Globus pallidus (tissue), 1 donor: ENCODE data around the gene WFDC5.

ENCODE experiments used
- DNase-seq: peaks from one replicate; pipeline ENCODE4 v3.0.0-alpha.2; 2015; ENCODE audit warnings: low spot score

The WFDC5 gene

DNA sequence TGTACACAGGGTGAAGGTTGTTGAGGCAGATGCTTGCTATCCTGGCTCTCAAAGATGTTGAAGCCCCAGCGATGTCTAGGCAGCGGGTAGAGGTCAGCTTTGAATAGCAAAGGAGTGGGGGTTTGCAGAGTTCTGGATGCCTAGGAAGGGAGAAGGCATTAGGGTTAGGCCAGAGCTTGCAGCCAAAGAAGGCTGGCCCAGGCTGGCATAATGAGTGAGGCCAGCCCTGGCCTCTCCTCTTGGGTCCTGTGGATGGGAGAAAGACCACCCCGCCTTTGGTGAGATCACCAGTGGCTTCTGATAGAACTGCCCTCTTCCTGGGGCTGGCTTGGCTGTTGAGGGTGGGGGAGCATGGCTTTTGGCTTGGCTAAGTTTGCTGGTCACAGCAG is 406 bp upstream of the WFDC5 start:
- DNase-seq = no peak

GRCh38 chr20:45113865-45114264 is 1.1 kb downstream of the WFDC5 start:
- DNase-seq = no peak

DNA sequence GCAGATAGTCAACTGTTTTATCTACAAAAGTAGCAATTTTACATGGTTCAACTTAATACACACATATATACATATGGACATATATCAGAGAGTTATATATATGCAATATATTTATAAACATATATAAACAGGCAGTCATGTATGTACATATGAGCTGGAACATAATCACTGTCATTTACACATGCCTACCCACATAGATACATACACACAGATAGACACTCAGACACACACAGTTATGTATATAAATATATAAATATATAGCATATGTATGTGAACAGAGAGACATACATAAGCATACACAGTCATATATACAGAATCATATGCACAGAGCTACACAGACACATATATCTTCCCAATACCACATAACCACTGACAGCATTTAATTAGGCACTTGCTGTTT is 2.2 kb downstream of the WFDC5 start:
- no peak for DNase-seq

DNA sequence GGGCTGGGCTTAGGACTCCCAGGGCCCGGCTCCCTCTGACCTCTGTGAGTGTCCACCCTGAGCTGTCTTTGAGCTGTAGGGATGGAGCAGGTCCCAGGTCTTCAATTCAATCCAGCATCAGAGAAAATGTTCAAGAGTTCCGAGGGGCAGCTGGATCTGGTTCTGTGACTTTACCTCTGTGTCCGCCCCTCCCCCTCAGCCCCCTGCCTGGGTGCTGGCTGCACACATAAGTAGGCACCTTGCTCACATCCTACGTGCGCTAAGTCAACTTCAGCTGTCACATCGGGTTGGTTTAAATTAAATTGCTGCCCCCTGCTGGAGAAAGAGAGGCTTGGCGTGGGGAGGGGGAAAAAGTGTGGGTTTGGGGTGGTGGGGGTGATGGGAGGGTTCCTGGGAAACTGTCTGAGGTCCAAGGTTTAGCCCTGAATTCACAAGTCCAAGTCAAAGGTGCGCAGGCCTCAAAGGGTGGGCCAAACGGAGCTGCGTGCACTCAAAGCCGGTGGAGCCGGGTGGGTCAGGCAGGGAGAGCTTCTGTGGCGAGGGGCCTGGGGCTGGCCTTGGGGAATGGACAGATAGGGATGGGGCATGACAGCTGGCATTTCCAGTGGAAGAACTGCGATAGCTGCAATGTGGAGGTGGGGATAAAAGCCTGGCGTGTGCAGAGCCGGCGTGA is 3.0 kb downstream of the WFDC5 start:
- peak; percentile 14 for DNase-seq

GRCh38 chr20:45111285-45111684 is 3.7 kb downstream of the WFDC5 start:
- no peak for DNase-seq

DNA sequence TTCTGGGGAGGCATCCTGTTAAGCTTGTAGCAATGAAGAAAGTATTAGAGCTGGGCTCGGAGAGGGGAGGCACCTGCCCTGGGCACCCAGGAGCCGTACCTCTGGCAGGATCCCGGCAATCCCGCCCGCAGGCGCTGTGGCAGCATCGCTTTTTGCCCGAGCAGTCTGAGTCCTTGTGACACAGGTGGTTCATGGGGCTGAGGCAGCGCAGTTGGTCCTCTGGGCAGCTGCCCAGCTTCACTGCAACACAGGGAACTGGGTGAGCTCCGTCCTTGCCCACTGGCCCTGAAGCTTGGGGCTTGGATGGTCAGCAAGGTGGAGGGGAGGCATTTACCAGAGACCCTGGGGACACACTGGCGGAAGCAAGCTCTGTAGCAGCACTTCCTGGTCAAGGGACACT is 4.7 kb downstream of the WFDC5 start:
- no peak for DNase-seq

GRCh38 chr20:45109634-45110033 is 5.3 kb downstream of the WFDC5 start:
- no peak for DNase-seq

- DNase-seq = no peak
Observed at GRCh38 chr20:45105317-45105716, 9.7 kb downstream of the WFDC5 start.

DNA sequence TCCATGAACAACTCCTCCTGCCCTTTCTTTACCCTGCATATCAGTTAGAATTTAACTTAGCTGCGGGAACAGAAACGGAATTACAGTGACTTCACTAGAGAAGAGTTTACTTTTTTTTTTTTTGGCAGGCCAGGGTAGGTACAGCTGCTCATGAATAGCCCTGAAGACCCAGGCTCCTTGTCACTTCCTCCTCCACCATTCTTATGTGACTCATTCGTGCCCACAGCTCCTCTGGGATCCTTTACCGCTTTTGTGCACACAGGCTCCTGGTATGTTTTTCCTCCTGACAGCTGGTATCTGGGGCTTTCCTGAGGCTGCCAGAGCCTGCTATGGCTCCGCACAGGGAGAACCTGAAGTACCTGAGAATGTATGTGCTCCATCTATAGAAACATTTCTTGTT is 10.2 kb downstream of the WFDC5 start:
- no peak for DNase-seq

- DNase-seq = no peak
Observed at GRCh38 chr20:45103072-45103471, 11.9 kb downstream of the WFDC5 start.

GRCh38 chr20:45101333-45101850 is 13.6 kb downstream of the WFDC5 start:
- DNase-seq = no peak

DNA sequence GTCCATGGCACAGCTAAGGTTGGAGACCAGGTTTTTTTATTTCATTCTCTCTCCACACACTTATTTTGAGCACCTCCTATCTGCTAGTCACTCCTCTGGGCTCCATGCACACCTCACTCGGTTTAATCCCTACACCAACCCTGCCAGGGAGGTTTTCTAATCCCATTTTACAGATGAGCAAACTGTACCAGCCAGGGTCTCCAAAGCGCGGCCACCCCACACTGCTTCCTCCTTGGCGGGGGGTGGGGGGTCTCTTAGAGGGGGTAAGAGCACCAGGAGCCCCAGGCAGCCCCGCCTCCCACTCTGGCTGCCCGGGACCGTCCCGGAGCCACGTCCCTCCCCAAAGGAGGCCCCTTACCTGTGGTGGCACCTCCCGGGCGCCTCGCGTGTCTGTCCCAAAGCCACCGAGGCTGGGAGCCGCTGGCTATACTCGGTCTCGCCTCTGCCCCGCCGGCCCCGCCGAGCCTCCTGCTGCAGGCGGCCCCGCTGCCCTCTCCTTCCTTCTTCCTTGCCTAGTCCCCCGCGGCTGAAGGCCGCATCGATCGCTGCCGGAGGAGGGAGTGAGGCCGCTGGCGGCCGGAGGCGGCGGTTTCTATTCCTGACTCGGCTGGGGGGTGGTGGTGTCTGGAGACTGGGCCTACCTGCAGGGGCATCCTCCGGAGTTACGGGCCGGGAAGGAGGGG is 14.3 kb downstream of the WFDC5 start, which contains the start of gene KCNS1:
KCNS1 (minus strand) TSS at position 565 of the 683 bp plus-strand sequence. CDS start 1,891 bp downstream, outside the sequence.
- DNase-seq = no peak

- no peak for DNase-seq
Observed at GRCh38 chr20:45098103-45098773, 16.7 kb downstream of the WFDC5 start.

- DNase-seq = no peak
Observed at GRCh38 chr20:45097485-45098102, 17.4 kb downstream of the WFDC5 start.

GRCh38 chr20:45096781-45097180 is 18.2 kb downstream of the WFDC5 start:
- no peak for DNase-seq

- peak; percentile 72 for DNase-seq
Observed at GRCh38 chr20:45095805-45096238, 19.2 kb downstream of the WFDC5 start.

- no peak for DNase-seq
Observed at GRCh38 chr20:45094864-45095574, 20.0 kb downstream of the WFDC5 start.

- DNase-seq = no peak
Observed at GRCh38 chr20:45094201-45094600, 20.8 kb downstream of the WFDC5 start.

DNA sequence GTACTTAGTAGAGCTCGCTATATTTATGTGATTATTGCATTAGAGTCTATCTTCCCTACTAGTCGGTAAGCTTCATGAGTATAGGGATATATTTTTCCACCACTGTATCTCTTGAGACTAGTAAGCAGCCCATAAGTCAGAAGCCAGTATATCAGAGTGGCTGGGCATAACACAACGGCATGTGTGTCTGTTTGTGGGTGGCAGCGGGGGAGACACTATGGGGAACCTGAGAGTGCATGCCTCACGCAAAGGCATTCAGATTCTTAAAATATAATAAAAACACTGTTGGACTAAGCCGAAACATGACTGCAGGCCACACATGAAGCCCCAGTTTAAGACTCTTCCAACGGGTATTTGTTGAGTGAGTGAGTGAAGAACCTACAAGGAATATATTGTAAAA is 22.1 kb downstream of the WFDC5 start:
- no peak for DNase-seq

- no peak for DNase-seq
Observed at GRCh38 chr20:45091366-45091765, 23.6 kb downstream of the WFDC5 start.

- no peak for DNase-seq
Observed at GRCh38 chr20:45090481-45090880, 24.5 kb downstream of the WFDC5 start.

DNA sequence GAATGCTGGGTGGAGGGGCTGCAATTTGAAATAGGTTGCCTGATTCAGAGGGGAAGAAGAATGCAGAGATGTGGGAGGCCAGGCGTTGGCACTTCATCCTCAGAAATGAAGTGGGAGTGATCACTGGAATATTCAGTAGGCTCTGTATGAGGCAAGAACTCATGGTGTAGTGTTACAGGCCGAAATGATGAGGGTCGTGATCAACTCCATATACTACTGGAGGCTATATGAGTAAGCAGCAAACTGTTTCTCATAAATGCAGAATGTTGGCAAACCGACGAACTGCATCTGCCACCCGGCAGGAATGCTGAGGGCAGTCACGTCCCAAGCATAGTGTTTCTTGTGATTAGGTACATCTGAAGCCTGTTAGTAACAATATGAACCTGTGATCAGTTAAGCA is 26.7 kb downstream of the WFDC5 start:
- no peak for DNase-seq
